IgD-negative memory B cell (primary cell): ENCODE data around the gene IGFBP4. TPM values are rescaled to one million over a fixed set of nuclear protein-coding genes. Genes with fewer than 3 reads are reported as not detected.

Experiments
- H3K27ac Mint-ChIP-seq, 3 donors: one replicate each; pipeline ENCODE4 v1.8.0; 2020 to 2022; ENCODE audit warnings: mild to moderate bottlenecking in 3 of 3, mixed read lengths in 3 of 3, moderate library complexity in 1 of 3
- H3K27me3 Mint-ChIP-seq: one replicate; pipeline ENCODE4 v1.8.0; 2021; ENCODE audit warnings: mixed read lengths
- H3K36me3 Mint-ChIP-seq: one replicate; pipeline ENCODE4 v1.8.0; 2020; ENCODE audit warnings: mild to moderate bottlenecking, mixed read lengths
- H3K4me1 Mint-ChIP-seq, 3 donors: one replicate each; pipeline ENCODE4 v1.8.0; 2020 to 2022; ENCODE audit warnings: mixed read lengths in 3 of 3, mild to moderate bottlenecking in 1 of 3
- H3K4me3 Mint-ChIP-seq, 4 donors: one replicate each; pipeline ENCODE4 v1.8.0; 2020 to 2022; ENCODE audit warnings: mild to moderate bottlenecking in 4 of 4, mixed read lengths in 4 of 4, moderate library complexity in 3 of 4
- H3K9me3 Mint-ChIP-seq, 3 donors: one replicate each; pipeline ENCODE4 v1.8.0; 2020 to 2021; ENCODE audit warnings: mixed read lengths in 3 of 3, mild to moderate bottlenecking in 1 of 3
- polyA plus RNA-seq: library from polyadenylated mRNA; unstranded; fragments of 300-500 nt; fragmentation: Illumina TruSeq; gene quantifications from one replicate; pipeline ENCODE4 v1.2.3, GENCODE V29; 2021

IGFBP4 gene
- polyA plus RNA-seq, 1 donor from 2014 or later: 3.0 TPM

DNA sequence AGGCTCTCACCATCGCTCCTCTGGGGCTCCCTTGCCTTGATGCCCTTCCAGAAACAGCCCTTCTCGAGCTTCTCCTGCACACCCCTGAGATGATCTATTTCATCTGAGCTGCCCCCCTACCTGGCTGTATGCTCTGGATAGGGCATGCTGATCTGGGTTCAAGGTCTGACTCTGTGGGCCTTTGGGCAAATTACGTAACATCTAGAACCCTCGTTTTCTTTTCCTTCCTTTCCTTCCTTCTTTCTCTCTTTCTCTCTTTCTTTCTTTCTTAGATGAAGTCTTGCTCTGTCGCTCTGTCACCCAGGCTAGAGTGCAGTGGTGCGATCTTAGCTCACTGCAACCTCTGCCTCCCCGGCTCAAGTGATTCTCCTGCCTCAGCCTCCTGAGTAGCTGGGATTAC is 37.9 kb downstream of the IGFBP4 start:
- Mint-ChIP-seq H3K4me1 (peaks cover 16 to 26% (median 21%) of the 10 kb centered on the region in 3 donors), H3K27me3 (no peaks in the 10 kb centered on the region)

DNA sequence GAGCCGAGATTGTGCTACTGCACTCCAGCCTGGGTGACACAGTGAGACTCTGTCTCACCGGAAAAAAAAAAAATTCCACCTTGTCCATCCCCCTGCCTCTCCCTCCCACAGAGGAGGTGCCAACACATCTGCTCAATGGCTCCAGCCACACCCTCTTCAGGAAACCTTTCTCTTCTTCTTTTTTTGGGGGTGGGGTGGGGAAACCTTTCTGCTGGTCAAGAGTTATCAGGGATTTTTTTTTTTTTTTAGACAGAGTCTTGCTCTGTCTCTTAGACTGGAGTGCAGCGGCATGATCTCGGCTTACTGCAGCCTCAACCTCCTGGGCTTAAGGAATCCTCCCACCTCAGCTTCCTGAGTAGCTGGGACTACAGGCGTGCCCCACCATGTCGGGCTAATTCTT is 39.5 kb downstream of the IGFBP4 start:
- H3K27me3 Mint-ChIP-seq: peaks cover 3% of the 10 kb centered on the region
- peak overlapping the region in 1 of 4 donors; percentile 9 for H3K4me3 Mint-ChIP-seq
- peaks cover 16 to 26% (median 21%) of the 10 kb centered on the region in 3 donors for H3K4me1 Mint-ChIP-seq
- no peaks in the 10 kb centered on the region for H3K9me3 Mint-ChIP-seq
- no peaks in the 10 kb centered on the region for H3K36me3 Mint-ChIP-seq
- H3K27ac Mint-ChIP-seq: no peak overlapping the region

More for the DNA sequence above, 37.9 kb downstream of the IGFBP4 start:
- Mint-ChIP-seq H3K27ac (peak overlapping the region; percentile 83 to 93 (median 84)), H3K4me3 (peak overlapping the region in 3 of 4 donors; percentile 34 to 88 (median 87)), H3K9me3 (no peaks in the 10 kb centered on the region), H3K36me3 (no peaks in the 10 kb centered on the region)

DNA sequence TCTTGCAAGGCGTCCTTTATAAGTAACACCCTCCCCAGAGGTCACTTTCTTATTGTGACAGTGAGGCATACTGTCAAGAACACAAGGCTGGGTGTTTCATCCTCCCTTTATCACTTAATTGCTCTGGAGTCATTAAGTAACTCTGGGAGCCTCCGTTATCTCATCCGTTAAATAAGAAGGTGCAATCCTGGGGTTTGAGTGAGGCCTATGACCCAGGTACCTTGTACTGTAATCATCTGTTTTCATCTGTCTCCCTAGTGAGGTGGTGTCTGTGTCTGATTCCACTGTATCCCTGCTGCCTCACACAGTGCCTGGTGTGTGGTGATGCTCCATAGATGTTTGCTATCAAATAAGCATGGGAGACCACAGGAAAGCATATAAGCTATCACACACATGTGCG is 40.4 kb downstream of the IGFBP4 start:
- Mint-ChIP-seq H3K4me1 (peaks cover 16 to 26% (median 21%) of the 10 kb centered on the region in 3 donors), H3K27ac (peak overlapping the region in 1 of 3 donors; percentile 82), H3K4me3 (peak overlapping the region in 1 of 4 donors; percentile 69), H3K9me3 (no peaks in the 10 kb centered on the region), H3K36me3 (no peaks in the 10 kb centered on the region), H3K27me3 (peaks cover 3% of the 10 kb centered on the region)

DNA sequence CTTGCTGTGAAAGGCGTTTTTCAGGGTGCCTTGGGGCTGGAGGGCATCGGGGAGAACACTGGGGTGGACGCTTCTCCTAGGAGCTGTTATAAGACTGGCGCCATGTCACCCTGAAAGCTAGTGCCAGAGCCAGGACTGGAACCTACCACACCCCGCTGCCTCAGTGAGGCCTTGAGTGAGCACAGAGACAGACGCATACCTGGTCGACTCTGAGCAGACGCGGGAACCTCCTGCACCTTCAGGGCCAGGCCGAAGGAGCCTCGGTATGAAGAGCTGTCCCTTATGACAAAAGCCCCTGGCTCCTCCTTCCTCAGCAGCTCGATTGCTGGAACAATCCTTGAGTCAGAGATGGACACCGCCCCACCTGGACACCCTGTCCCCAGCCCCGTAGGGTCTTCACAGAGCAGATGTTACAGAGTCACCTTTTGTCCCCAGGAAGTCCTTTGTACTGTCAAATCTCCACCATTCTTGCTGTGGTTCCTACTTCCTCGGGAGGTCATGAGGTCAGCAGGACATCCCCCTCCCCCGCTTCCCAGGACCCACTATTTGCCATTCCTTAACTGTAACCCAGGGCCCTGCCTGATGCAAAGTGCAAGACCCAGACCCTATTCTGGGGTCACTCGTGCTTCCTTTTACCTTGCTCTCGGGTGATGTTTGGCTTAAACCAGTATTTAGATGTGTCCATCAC is 41.2 kb downstream of the IGFBP4 start:
- Mint-ChIP-seq H3K4me3 (no peak overlapping the region), H3K4me1 (peaks cover 16 to 26% (median 22%) of the 10 kb centered on the region in 3 donors), H3K27me3 (peaks cover 3% of the 10 kb centered on the region), H3K9me3 (no peaks in the 10 kb centered on the region), H3K36me3 (no peaks in the 10 kb centered on the region), H3K27ac (peak overlapping the region in 1 of 3 donors; percentile 65)

DNA sequence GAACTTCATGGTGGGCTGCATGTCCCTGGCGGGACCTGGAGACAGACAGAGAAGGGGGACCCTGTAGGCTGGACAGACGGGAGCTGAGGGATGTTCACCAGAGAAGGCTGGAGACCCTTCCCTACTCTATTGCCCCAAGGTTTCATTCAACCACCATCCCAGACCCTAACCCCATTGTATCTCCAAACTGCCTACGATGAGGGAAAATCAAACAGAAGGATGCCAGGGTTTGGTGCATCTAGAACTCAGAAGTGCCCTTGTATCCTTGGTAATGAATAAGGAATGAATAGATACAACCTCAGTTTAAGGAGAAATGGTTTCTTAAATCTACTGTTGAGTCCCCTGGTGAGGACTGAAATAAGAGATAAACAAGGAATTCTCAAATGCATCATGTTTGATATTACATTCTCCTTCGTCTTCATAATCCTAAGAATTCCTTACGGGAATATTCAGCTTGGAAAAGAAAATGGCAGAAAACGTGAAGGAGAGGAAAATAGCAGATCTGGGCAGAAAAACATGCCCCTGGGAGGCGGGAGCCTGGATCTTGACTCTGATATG is 41.8 kb downstream of the IGFBP4 start:
- Mint-ChIP-seq H3K4me3 (no peak overlapping the region), H3K9me3 (no peaks in the 10 kb centered on the region), H3K4me1 (peaks cover 17 to 26% (median 25%) of the 10 kb centered on the region in 3 donors), H3K27me3 (peaks cover 3% of the 10 kb centered on the region), H3K27ac (peak overlapping the region in 2 of 3 donors; percentile 58 to 65), H3K36me3 (no peaks in the 10 kb centered on the region)

DNA sequence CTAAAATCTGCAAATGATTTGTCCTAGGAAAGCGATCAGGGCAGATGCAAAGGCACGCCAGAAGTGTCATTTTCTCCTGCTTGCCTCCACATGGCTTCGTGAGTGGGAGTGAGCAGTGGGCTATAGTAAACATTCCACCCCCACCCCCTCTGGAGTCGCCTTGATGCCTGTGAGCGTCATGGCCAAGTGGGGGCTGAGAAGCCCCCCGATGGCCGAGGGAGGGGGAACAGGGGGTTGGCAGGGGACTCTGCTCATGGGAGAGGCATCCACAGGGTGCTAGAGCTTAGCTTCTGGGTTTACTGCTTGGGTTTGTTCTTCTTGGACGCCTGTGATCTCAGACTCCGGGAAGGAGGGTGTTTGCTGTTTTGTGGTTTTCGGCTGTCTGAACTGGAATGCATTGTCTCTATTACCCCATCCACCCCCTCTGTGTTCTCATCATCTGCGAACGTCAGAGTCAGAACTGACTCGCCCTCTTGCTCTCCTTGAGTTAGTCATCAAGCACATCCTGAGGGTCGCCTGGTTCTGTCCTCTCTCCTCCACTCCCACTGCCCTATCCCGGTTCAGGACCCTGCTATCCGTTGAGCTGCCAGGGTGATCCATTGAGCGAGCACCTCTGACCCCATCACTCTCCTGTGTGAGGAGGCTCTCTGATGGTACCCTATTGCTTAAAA is 42.7 kb downstream of the IGFBP4 start:
- Mint-ChIP-seq H3K27me3 (peaks cover 3% of the 10 kb centered on the region), H3K36me3 (no peaks in the 10 kb centered on the region), H3K4me1 (peaks cover 16 to 20% (median 18%) of the 10 kb centered on the region in 3 donors), H3K4me3 (no peak overlapping the region), H3K9me3 (no peaks in the 10 kb centered on the region), H3K27ac (peak overlapping the region in 2 of 3 donors; percentile 58 to 92)

DNA sequence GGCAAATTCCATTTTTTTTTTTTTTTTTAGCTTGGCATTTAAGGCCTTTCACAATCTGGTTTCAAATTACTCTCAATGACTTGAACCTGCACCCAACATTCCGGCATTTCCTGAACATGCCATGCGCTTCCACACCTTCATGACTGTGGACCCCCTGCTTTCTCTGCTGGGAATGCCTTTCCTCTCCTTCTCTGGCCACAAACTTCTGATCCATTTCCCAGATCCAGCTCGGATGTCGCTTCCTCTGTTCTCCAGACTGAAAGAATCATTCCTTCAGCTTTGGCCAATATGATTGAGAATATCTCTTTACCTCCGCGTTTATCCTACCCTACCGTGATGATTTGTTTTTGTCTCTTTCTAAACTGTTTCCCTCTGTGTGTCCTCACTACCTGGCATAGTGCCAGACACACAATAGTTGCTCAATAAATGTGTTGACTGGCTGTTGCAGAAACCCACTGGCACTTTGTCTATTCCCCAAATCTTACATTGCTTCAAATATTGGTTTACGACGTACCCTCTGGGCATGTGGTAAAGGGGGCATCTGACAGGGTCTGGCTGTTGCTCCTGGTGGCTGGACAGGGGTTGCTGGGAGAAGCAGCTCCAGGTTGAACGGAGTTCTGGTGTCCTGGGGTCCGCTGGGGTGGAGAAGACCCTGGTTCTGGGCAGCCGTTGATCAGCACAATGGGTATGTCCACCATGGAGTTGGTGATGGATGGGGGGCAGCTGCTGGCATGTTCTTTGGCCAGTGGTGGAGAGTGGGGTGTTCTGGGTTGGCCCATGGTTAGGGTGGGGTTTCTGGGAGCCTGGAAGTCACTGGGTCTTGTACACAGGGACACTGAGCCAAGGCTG is 43.5 kb downstream of the IGFBP4 start:
- H3K4me3 Mint-ChIP-seq: no peak overlapping the region
- H3K27ac Mint-ChIP-seq: peak overlapping the region in 2 of 3 donors; percentile 6 to 92
- H3K4me1 Mint-ChIP-seq: peaks cover 13 to 21% (median 14%) of the 10 kb centered on the region in 3 donors
- H3K27me3 Mint-ChIP-seq: peaks cover 3% of the 10 kb centered on the region
- H3K9me3 Mint-ChIP-seq: no peaks in the 10 kb centered on the region
- no peaks in the 10 kb centered on the region for H3K36me3 Mint-ChIP-seq

DNA sequence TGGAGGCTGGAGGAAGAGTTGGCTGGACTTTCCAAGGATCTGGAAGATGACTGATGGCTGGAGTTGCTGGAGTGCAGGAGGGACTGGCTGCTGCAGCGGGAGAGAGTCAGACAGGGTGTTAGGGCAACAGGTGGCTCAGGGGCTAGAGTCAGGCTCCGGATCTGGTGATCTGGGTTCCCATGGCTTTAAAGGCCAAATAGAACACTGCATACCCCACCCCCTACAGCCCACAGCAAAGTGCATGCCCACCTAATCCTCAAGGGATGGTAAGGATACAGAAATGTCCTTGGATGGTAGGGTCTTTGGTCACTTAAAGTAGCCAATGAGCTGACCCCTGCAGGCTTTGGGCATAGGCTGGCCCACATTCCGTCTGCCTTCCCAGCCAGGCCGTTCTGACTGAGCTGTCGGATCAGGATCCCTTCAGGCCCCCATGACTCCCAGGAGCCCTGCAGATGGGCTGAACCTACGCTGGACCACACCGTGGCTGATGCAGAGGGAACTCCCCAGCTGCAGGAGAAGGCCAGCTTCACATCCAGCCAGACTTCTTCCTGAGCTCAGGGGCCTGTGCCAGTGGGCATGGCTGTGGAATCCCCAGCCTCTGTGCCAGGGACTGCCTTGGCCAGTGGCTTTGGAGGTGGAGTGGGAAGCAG is 44.2 kb downstream of the IGFBP4 start:
- H3K4me1 Mint-ChIP-seq: peaks cover 13 to 19% (median 14%) of the 10 kb centered on the region in 3 donors
- H3K27ac Mint-ChIP-seq: peak overlapping the region; percentile 6 to 67 (median 12)
- peaks cover 3% of the 10 kb centered on the region for H3K27me3 Mint-ChIP-seq
- no peak overlapping the region for H3K4me3 Mint-ChIP-seq
- H3K36me3 Mint-ChIP-seq: no peaks in the 10 kb centered on the region
- H3K9me3 Mint-ChIP-seq: no peaks in the 10 kb centered on the region

DNA sequence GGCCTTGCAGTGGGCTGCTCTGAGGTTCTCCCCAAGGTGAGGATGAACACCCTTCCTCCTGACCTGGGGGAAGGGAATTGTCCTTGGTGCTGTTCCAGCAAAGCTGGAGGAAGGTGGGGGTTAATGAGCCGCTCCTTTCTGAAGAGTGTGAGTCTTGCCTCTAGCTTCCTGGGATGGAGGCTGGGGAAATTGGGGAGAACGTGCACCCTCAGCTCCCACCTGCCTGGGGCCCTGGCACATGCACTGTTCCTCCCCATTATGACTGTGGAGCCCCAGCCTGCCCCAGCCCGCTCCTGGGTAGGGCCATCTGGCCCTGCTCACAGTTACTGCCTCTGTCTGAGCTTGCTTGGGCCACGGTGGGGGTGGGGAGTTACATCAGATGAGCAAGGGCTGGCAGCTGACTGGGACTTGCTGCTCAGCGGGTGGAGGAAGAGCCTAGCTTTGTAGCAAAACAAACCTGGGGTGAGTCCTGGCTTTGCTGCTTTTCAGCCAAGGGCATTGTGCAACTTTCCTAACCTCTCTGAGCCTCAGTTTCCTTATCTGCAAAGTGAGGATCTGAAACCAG is 47.1 kb downstream of the IGFBP4 start:
- Mint-ChIP-seq H3K27ac (peak overlapping the region in 2 of 3 donors; percentile 67 to 93), H3K4me1 (peaks cover 10 to 13% (median 11%) of the 10 kb centered on the region in 3 donors), H3K27me3 (peaks cover 3% of the 10 kb centered on the region), H3K9me3 (no peaks in the 10 kb centered on the region), H3K4me3 (peak overlapping the region in 1 of 4 donors; percentile 55), H3K36me3 (no peaks in the 10 kb centered on the region)

DNA sequence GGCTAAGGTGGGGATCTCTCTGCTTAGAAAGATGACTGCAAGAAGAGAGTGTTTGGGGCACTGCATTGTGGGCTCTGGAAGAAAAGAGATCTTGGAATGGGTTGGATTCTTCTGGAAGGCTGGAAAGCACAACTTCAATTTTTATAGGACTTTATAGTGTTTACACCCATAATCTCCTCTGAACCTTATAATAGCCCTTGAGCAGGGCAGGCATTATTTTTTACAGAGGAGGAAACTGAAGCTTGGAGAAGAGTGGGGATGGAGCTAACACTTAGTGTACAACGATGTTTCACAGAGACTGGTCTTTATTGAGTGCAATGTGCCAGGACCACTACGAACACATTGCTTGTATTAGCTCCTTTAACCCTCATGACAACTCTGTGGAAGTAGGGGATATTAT is 47.7 kb downstream of the IGFBP4 start:
- H3K9me3 Mint-ChIP-seq: no peaks in the 10 kb centered on the region
- H3K4me3 Mint-ChIP-seq: peak overlapping the region in 1 of 4 donors; percentile 47
- peak overlapping the region in 1 of 3 donors; percentile 73 for H3K27ac Mint-ChIP-seq
- H3K27me3 Mint-ChIP-seq: peaks cover 4% of the 10 kb centered on the region
- peaks cover 10 to 13% (median 11%) of the 10 kb centered on the region in 3 donors for H3K4me1 Mint-ChIP-seq
- H3K36me3 Mint-ChIP-seq: no peaks in the 10 kb centered on the region

DNA sequence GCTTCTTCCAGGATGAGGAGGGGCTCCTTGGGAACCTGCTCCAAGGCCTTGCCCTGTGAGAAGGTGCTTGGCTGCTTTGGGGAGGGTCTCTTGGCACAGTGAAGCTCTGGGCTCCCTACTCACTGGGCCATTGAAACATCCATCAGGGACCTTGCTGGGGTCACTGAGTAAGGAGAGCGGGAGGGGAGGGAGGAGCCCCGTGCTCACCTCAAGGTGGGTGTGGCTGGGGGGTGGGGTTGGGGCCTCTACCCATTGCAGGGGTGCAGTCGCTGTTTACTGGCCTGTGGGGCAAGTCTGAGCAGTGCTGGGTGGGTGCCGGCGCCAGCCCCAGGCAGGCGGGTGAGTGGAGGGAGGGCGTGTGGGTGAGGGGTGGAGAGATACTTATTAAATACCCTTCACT is 48.2 kb downstream of the IGFBP4 start:
- Mint-ChIP-seq H3K4me3 (no peak overlapping the region), H3K27me3 (peaks cover 4% of the 10 kb centered on the region), H3K27ac (no peak overlapping the region), H3K4me1 (peaks cover 10 to 13% (median 11%) of the 10 kb centered on the region in 3 donors), H3K9me3 (no peaks in the 10 kb centered on the region), H3K36me3 (no peaks in the 10 kb centered on the region)

DNA sequence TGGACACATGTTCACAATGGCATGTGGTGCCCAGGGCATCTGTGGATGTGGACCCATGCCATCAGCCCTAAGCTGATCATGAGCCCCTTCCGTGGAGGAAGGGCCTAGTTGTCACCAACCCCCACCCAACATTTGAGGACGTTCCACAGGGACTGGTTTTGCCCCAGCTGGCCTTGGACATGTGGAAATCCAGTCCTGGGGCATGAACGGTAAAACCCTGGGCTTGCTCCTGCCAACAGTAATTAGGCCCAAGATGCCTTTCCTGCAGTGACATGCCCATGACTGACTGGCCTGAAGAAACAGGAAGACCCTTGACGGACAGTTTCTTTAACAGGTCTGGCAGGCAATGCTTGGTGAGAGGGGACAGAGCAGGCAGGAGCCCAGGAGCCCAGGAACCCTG is 50.4 kb downstream of the IGFBP4 start:
- peaks cover 10 to 13% (median 11%) of the 10 kb centered on the region in 3 donors for H3K4me1 Mint-ChIP-seq
- H3K4me3 Mint-ChIP-seq: no peak overlapping the region
- H3K27ac Mint-ChIP-seq: no peak overlapping the region
- peaks cover 6% of the 10 kb centered on the region for H3K27me3 Mint-ChIP-seq
- no peaks in the 10 kb centered on the region for H3K9me3 Mint-ChIP-seq
- no peaks in the 10 kb centered on the region for H3K36me3 Mint-ChIP-seq

DNA sequence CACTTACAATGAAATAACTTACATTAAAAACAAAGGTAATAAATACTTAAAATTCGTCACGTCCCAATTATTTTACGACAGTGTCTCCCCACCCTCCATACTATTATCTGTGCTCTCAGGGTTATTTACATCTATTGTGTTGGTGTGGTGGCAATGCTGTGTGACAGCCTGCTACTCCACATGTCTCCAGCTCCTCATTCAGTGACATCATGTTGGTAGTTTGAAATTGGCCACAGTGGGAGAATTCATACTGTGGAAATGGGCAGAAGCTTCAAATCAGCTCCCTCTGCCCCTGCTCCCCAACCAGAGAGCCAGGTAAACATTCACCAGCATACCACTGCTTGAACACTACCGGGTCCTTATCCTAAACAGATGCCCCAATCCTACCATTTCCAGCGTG is 51.9 kb downstream of the IGFBP4 start:
- Mint-ChIP-seq H3K27me3 (peaks cover 14% of the 10 kb centered on the region), H3K4me1 (peaks cover 5 to 8% (median 7%) of the 10 kb centered on the region in 3 donors), H3K4me3 (no peak overlapping the region), H3K36me3 (no peaks in the 10 kb centered on the region), H3K27ac (peak overlapping the region in 1 of 3 donors; percentile 58), H3K9me3 (no peaks in the 10 kb centered on the region)

DNA sequence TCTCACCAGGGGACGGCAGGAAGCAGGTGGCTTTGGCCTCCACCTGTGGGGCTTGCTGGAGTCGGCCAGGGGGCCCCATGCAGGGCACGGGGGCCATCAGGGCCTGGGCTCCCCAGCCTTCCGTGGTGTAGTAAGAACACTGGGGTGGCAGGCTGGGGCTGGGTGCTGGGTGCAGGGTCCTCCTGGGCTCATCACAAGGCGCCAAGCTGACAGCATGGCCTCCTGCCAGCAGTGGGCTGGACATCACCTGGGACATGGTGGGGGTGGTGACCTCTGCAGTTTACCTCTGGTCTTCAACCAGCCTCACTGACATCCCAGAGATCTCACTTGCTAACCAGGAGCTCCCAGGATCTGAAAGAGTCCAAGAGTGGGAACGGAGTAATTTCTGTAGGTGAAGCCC is 52.9 kb downstream of the IGFBP4 start:
- no peak overlapping the region for H3K27ac Mint-ChIP-seq
- H3K4me3 Mint-ChIP-seq: no peak overlapping the region
- no peaks in the 10 kb centered on the region for H3K9me3 Mint-ChIP-seq
- peaks cover under 1 to 3% (median under 1%) of the 10 kb centered on the region in 3 donors for H3K4me1 Mint-ChIP-seq
- no peaks in the 10 kb centered on the region for H3K36me3 Mint-ChIP-seq
- H3K27me3 Mint-ChIP-seq: peaks cover 22% of the 10 kb centered on the region
